Fibroblast of skin of left quadriceps (primary cell): ENCODE measurements around the gene TNS3.
"Not testable (repeated sequence)": the region's sequence is repeated elsewhere in the genome, so short reads cannot be mapped to it uniquely, and the experiment has no call there.

Source experiments
- DNase-seq, 2 experiments: peaks; one replicate each; pipeline ENCODE4 v3.0.0-alpha.2; 2013; ENCODE audit warnings: low read depth in 2 of 2

The TNS3 gene

GRCh38 chr7:47283497-47284131 is 298.3 kb downstream of the TNS3 start:
- no peak for DNase-seq

DNA sequence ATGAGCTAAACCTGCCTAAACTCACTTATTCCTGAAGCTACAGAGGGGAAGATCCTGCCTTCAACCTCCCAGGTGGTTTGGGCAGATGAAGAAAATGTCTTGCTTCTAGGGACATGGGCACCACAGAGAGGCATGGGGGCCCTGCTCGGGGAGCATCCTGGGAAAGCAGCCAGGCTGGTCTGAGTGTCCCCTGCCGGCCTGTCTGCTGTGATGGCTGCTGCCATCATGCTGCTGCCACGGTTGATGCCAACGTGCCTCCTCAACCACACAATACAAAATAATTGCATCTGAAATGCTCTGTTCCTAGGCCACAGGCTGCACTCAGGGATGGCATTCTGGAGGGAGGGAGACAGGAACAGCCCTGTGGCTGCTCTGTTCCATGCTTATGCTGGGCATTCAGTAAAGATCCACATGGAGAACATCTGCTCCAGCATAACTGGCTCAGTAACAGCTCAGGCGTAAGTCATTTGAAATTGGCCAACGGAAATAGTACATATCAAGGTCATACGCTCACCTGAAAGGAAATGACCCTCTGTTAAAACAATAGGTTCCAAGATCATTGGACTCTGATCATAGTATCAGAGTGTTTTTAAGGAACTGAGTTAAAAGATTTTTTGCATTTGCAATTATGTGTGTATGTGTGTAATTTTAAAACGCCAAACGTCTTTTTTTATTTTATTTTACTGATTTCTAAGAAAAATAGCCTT is 299.0 kb downstream of the TNS3 start:
- no peak for DNase-seq

GRCh38 chr7:47281966-47282643 is 299.8 kb downstream of the TNS3 start:
- DNase-seq = no peak

DNA sequence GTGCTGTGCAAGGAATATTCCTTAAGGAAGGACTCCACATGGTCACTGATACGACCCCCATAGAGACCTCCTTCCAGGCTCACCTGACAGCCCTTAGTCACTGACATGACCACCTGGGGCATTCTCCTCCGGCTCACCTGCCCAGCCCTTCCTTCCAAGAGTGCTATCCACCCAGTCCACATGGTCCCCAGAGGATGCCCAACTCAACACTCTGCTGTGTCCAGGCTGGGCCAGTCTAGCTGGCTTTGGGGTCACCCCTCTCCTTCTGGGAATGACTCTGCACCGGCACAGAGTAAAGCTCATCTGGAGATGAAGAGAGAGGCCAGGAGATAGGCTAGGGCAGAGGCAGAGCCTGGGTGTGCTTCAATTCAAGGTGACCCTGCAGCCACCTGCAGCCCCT is 300.8 kb downstream of the TNS3 start:
- no peak for DNase-seq

GRCh38 chr7:47280114-47280513 is 301.8 kb downstream of the TNS3 start:
- DNase-seq = no peak

- no peak for DNase-seq
These were observed 303.9 kb downstream of the TNS3 start for GRCh38 chr7:47278043-47278442.

GRCh38 chr7:47277321-47277781 is 304.6 kb downstream of the TNS3 start:
- no peak for DNase-seq

DNA sequence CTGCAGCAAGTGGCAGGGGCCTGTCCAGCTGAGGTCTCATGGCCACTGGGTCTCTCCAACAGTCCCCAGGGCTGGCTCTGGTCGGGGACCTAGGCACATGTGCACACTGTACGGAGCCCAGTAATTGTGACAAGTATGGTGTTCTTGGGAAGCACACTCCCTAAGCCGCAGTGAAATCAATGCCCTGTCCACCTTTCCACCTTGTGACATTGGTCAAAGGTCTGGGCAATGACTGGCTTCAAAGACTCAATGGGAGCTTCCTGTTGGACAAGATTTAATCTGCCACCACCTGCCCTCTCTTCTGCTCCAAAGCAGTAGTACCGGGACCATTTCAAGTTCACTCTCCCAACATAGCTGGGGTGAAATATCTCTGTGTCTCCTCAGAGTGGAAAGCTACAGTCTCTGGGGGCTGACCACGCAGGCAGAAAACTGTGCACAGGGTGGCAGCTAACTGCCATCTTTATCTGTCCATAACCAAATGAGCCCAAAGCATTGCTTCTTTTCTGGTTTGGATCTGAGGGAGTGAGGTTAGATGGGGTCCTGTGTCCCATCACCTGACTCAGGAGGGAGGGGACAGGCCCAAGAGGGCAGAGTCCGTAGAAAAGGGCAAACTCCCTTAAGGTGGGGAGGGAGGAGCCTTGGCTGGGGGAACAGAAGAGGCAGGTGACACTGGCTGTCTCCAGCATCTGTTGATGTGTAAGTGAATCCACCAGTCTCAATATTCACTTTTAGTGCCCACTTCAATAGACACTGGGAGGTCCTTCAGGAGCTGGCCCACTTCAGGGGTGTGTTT is 307.7 kb downstream of the TNS3 start:
- DNase-seq = no peak

DNA sequence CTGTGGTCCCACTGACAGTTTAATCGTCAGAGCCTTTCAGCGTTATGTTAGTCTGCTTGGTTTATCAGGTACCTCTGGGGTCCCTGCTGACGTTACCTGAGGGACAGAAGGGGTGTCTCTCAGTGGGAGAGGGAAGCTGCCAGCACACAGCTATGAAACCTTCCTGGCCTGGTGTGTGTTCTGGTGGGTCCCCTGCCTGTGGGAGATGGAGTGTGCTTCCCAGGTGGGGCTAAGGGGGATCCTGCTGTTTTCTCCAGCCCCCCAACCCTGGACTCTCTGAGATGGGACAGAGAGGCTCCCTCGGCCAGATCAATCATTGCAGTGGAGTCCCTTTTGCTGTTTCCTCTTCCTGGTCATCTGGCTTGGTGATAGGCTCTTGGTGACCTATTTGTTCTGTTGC is 308.8 kb downstream of the TNS3 start:
- DNase-seq = no peak

- DNase-seq = no peak
These were observed 310.2 kb downstream of the TNS3 start for GRCh38 chr7:47271749-47272148.

DNA sequence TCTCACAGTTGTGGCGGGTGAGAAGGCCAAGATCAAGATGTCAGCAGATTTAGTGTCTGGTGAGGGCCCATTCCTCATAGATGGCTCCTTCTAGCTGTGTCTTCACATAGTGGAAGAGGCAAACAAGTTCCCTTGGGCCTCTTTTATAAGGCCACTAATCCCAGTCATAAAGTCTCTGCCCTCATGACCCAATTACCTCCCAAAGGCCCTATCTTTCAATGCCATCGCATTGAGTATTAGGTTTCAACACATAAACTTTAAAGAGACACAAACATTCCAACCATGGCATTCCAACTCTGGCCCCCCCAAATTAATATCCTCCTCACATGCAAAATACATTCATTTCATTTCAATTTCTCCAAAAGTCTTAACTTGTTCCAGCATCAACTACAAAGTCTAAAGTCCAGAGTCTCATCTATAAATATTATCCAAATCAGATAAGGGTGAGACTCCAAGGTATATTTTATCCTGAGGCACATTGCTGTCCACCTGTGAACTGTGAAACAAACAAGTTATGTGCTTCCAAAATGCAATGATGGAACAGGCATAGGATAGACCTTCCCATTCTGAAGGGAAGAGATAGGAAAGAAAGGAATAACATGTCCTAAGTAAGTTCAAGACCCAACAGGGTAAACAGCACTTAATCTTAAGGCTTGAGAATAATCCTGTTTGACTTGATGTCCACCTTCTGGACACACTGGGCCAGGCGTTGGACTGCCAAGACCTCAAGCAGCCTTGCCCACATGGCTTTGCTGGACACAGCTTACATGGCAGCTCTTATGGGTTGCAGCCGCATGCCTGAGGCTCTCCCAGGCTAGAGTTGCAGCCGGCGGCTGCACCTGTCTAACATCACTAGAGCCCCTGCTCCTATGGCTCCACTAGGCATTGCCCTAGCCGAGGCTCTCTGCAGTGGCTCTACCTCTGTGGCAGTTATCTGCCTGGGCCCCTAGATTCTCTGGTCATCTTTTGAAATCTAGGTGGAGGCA is 312.8 kb downstream of the TNS3 start:
- no peak for DNase-seq

- DNase-seq = no peak
These were observed 314.6 kb downstream of the TNS3 start for GRCh38 chr7:47267346-47267745.

GRCh38 chr7:47266799-47267198 is 315.1 kb downstream of the TNS3 start:
- no peak for DNase-seq

- peak; percentile 36 to 37 for DNase-seq
These were observed 315.7 kb downstream of the TNS3 start for GRCh38 chr7:47266131-47266706.

DNA sequence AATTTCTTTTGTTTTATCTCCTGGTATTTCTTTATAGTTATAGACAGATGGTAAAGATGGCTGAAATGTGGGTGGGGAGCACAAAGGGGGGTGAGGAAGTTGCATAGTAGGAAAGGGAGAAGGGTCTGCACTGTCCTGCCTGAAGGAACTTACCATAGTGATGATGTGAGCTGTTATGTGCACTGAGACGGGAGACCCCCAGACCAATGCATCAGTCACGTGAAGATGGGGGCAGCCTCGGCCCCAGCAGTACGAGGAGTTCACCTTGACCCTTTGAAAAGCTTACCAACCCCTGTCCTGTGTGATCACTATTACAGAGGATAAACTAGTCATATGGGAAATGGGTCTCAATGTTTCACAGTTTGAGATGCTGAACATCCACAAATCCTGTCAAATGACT is 316.3 kb downstream of the TNS3 start:
- DNase-seq = no peak

DNA sequence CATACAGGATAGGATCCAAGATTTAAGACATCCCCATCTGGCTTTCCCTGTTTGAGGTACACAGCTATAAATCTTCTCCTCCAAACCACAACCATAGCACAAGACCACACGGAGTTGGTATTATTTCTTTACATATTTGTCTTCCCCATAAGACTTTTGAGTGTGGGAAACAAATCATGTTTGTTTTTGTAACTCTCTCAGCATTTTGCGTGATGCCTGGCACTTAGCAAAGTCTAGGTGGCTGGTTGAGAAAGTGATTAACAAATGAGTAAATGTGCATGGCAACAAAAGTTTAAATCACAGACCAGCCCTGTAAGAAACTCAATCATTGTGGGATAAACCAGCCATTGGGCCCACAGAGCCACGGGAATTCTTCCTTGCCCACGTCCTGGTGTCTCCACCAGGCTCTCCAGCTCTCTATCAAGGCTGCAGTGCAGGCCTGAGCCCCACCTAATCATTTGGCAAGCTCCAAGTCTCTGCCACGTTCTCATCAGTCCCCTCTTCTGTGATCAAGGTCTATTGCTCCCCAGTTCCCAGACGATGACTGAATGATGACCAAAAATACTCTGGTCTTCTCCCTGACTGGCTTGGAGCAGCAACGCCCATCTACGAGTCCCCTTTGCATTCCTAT is 317.8 kb downstream of the TNS3 start:
- DNase-seq = no peak

DNA sequence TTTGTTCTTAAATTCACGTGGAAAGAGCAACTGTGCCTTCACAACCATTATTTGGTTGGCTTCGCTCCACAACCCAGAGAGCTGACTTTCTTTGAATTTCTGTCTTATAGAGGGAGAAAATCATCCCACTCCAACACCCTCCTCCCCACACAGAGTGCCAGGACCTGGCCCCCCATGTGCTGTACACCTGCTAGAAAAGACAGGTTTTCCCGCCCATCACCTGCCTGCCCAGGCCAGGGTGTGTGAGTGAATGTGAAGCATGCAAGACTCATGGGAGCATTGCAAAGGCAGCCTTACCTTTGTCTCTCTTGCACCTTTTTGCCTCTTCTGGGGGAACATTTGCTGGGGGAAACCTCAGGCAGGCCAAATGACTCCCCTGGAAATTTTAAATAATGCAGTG is 319.0 kb downstream of the TNS3 start:
- no peak for DNase-seq

DNA sequence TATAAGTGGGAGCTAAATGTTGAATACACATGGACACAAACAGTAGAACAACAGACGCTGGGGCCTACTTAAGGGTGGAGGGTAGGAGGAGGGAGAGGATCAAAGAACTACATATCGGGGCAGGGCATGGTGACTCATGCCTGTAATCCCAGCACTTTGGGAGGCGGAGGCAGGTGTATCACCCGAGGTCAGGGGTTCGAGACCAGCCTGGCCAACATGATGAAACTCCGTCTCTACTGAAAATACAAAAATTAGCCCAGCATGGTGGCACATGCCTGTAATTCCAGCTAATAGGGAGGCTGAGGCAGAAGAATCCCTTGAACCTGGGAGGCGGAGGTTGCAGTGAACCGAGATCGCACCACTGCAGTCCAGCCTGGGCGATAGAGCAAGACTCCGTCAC is 319.8 kb downstream of the TNS3 start:
- not testable (repeated sequence) for DNase-seq

GRCh38 chr7:47260270-47260669 is 321.6 kb downstream of the TNS3 start:
- DNase-seq = no peak

DNA sequence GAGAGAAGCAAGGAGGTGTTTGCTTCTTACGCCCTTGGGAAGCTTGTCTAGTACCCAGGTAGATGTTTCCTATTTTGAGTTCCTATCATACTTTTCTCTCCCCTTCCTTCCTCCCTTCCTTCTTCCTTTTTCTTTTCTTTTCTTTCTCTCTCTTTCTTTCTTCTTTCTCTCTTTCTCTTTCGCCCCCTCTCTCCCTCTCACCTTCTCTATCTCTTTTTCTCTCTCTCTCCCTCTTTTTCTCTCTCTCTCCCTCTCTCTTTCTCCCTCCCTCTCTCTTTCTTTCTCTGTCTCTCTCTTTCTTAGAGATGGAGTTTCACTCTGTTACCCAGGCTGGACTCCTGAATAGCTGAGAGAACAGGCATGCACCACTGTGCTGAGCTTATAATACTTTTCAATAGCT is 322.2 kb downstream of the TNS3 start:
- DNase-seq = no peak
